ENCODE results near the gene EIF4E2. TPM values are rescaled to one million over a fixed set of nuclear protein-coding genes. Genes with fewer than 3 reads are reported as not detected.

Gene EIF4E2
- total and polyA plus RNA-seq, 2 of the 13 experiments (the other 11 are each of a cell fraction or from before 2014, with no cell fraction given), result 25.0 to 101 TPM

DNA sequence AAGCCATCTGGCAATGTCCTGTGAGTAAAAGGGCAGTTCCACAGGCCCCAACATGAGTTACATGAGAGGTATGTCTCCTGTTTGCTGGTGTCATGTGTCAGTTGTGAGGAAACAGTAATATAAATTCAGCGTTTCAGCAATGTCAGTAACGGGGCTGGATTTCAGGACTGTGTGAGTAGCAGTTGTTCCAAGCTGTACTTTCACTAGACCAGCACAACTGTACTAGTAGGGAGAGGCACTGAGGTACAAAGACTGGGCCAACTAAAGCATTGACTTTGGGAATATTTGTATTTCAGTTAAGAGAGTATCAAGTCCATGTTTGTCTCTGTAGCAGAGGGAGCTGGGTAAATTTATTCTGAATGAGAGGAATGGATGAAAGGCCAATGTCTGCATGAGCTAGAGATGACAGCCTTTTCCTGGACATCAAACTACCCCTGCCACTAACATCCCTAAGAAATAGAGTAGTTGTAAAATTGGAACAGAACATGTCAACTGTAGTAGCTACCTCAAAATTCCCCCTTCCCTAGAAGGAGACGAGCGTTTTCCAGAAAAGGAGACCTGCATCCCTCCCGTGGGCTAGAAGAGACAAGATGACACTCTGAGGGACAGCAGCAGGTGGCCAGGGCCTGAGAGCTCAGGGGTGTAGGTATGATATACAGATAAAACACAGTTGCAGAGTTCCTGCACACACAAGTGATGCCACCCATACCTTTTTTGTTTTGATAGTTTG is 24.4 kb downstream of the EIF4E2 start (continued):
- peak; percentile 53; the same call in 1 of the 2 replicates for TF ChIP-seq POGZ (CRISPR knock-in tag; IDR thresholded peaks at IDR 0.05)
- TF ChIP-seq GATA4 (IDR thresholded peaks at IDR 0.05; ENCODE audit: borderline replicate concordance, low read depth), result no peak
- TF ChIP-seq, protein P1, sequence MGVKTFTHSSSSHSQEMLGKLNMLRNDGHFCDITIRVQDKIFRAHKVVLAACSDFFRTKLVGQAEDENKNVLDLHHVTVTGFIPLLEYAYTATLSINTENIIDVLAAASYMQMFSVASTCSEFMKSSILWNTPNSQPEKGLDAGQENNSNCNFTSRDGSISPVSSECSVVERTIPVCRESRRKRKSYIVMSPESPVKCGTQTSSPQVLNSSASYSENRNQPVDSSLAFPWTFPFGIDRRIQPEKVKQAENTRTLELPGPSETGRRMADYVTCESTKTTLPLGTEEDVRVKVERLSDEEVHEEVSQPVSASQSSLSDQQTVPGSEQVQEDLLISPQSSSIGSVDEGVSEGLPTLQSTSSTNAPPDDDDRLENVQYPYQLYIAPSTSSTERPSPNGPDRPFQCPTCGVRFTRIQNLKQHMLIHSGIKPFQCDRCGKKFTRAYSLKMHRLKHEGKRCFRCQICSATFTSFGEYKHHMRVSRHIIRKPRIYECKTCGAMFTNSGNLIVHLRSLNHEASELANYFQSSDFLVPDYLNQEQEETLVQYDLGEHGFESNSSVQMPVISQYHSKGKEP (CRISPR knock-in tag; IDR thresholded peaks at IDR 0.05), result no peak
- TF ChIP-seq NFKBIZ (CRISPR knock-in tag; IDR thresholded peaks at IDR 0.05), result no peak
- TF ChIP-seq ZNF577 (CRISPR knock-in tag; IDR thresholded peaks at IDR 0.05; ENCODE audit: borderline replicate concordance, low read depth), result no peak
- no peak for TF ChIP-seq HOXA5 (CRISPR knock-in tag; IDR thresholded peaks at IDR 0.05)
- TF ChIP-seq CCAR2 (optimal IDR thresholded peaks at IDR 0.05; ENCODE audit: low read depth, low read length), result no peak
- peak; percentile 74; the same call in 1 of the 2 replicates for TF ChIP-seq PHF21A (CRISPR knock-in tag; IDR thresholded peaks at IDR 0.05)
- TF ChIP-seq ESRRA (CRISPR knock-in tag; IDR thresholded peaks at IDR 0.05; ENCODE audit: low read depth), result no peak
- TF ChIP-seq HDAC2 (CRISPR knock-in tag; IDR thresholded peaks at IDR 0.05), result peak; percentile 55; the same call in 1 of the 2 replicates
- no peak for TF ChIP-seq PTBP1 (IDR thresholded peaks at IDR 0.05; ENCODE audit: low read depth, low read length, poor library complexity, severe bottlenecking)
- TF ChIP-seq, protein P2, sequence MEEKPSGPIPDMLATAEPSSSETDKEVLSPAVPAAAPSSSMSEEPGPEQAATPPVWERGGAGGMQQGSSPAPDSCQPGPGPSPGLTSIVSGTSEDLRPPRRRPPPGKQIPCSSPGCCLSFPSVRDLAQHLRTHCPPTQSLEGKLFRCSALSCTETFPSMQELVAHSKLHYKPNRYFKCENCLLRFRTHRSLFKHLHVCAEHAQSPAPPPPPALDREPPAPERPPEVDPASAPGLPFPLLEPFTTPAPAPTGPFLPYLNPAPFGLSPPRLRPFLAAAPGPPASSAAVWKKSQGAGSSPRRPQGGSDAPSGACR (CRISPR knock-in tag; IDR thresholded peaks at IDR 0.05), result no peak
- TF ChIP-seq ZNF101 (CRISPR knock-in tag; IDR thresholded peaks at IDR 0.05; ENCODE audit: borderline replicate concordance, low read depth), result no peak
- TF ChIP-seq ZFP90 (CRISPR knock-in tag; IDR thresholded peaks at IDR 0.05; ENCODE audit: borderline replicate concordance), result 0 out of 2 replicates have a peak, but pooled peaks have one; percentile 52
- TF ChIP-seq HIVEP1 (CRISPR knock-in tag; IDR thresholded peaks at IDR 0.05), result no peak
- peak; percentile 66 for TF ChIP-seq SKI (IDR thresholded peaks at IDR 0.05; ENCODE audit: partially characterized antibody)
- TF ChIP-seq BCL6 (CRISPR knock-in tag; IDR thresholded peaks at IDR 0.05), result peak; percentile 71
- 0 out of 2 replicates have a peak, but pooled peaks have one; percentile 7 for TF ChIP-seq ZNF24 (IDR thresholded peaks at IDR 0.05)
- TF ChIP-seq AGO1 (IDR thresholded peaks at IDR 0.05; ENCODE audit: low read depth, low read length, poor library complexity, severe bottlenecking), result no peak
- TF ChIP-seq ZNF124 (CRISPR knock-in tag; IDR thresholded peaks at IDR 0.05), result peak; percentile 76
- TF ChIP-seq MAFK (conservative IDR thresholded peaks at IDR 0.05 in 1 of 2, IDR thresholded peaks at IDR 0.05 in 1 of 2; ENCODE audit: low read length in 2 of 2), result no peak
- TF ChIP-seq, protein P3, sequence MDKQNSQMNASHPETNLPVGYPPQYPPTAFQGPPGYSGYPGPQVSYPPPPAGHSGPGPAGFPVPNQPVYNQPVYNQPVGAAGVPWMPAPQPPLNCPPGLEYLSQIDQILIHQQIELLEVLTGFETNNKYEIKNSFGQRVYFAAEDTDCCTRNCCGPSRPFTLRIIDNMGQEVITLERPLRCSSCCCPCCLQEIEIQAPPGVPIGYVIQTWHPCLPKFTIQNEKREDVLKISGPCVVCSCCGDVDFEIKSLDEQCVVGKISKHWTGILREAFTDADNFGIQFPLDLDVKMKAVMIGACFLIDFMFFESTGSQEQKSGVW (CRISPR knock-in tag; IDR thresholded peaks at IDR 0.05; ENCODE audit: borderline replicate concordance), result no peak
- TF ChIP-seq RBM39 (IDR thresholded peaks at IDR 0.05; ENCODE audit: low read depth, low read length, poor library complexity, severe bottlenecking), result no peak
- no peak for TF ChIP-seq ARNT2 (CRISPR knock-in tag; IDR thresholded peaks at IDR 0.05; ENCODE audit: low read depth)
- TF ChIP-seq ARNTL (CRISPR knock-in tag; IDR thresholded peaks at IDR 0.05), result no peak
- TF ChIP-seq, protein P4, sequence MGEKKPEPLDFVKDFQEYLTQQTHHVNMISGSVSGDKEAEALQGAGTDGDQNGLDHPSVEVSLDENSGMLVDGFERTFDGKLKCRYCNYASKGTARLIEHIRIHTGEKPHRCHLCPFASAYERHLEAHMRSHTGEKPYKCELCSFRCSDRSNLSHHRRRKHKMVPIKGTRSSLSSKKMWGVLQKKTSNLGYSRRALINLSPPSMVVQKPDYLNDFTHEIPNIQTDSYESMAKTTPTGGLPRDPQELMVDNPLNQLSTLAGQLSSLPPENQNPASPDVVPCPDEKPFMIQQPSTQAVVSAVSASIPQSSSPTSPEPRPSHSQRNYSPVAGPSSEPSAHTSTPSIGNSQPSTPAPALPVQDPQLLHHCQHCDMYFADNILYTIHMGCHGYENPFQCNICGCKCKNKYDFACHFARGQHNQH (CRISPR knock-in tag; IDR thresholded peaks at IDR 0.05), result no peak; the same call in 1 of the 2 replicates

Measured in HepG2 (cell line).